ENCODE results near the gene SPRY1. TPM values are rescaled to one million over a fixed set of nuclear protein-coding genes. Genes with fewer than 3 reads are reported as not detected.

SPRY1 gene
- total and polyA plus RNA-seq, 9 of the 15 experiments (the other 6 are each of a cell fraction or from before 2014, with no cell fraction given): 0.18 to 1.9 (median 0.45) TPM; not detected in 1

- FAIRE-seq (no peak), DNase-seq (ENCODE audit: extremely low read depth in 1 of 4, low spot score in 3 of 4) (no peak), ATAC-seq (no peak)
- H3K9me1 ChIP-seq (ENCODE audit: control insufficient read depth, insufficient read depth, low read length): no peaks in the 10 kb centered on the region
- H3K9me3 ChIP-seq (replicated peaks; ENCODE audit: control insufficient read depth, insufficient read depth, low read depth, low read length): peaks cover 3% of the 10 kb centered on the region
- no peak overlapping the region for H3K4me2 ChIP-seq (ENCODE audit: insufficient read depth, low read length)
- no TSS peak for BruUV-seq (replicated peaks)
- in situ Hi-C loops (cut with MboI) (no loop called here), intact Hi-C loops (cut with micrococcal nuclease) (no loop called here)
- TF ChIP-seq ZNF174 (CRISPR knock-in tag; IDR thresholded peaks at IDR 0.05) (no peak), SP2 (IDR thresholded peaks at IDR 0.05; ENCODE audit: extremely low read depth, low read depth, low read length, poor library complexity, severe bottlenecking) (no peak), ARID3B (CRISPR knock-in tag; IDR thresholded peaks at IDR 0.05; ENCODE audit: borderline replicate concordance) (no peak), NFATC3 (IDR thresholded peaks at IDR 0.05) (no peak), NFXL1 (CRISPR knock-in tag; IDR thresholded peaks at IDR 0.05) (no peak), HSF4 (CRISPR knock-in tag; IDR thresholded peaks at IDR 0.05; ENCODE audit: borderline replicate concordance) (no peak), ELK3 (CRISPR knock-in tag; IDR thresholded peaks at IDR 0.05) (no peak), TARDBP (IDR thresholded peaks at IDR 0.05) (no peak), NCOR1 (IDR thresholded peaks at IDR 0.05) (no peak), MYC (IDR thresholded peaks at IDR 0.05; ENCODE audit: low read depth, low read length) (no peak), MYC (CRISPR knock-in tag; IDR thresholded peaks at IDR 0.05; ENCODE audit: borderline replicate concordance, low read depth) (no peak), CHD2 (IDR thresholded peaks at IDR 0.05; ENCODE audit: low read depth, low read length) (no peak), HOXB6 (CRISPR knock-in tag; IDR thresholded peaks at IDR 0.05; ENCODE audit: borderline replicate concordance) (no peak)
- H3K9ac ChIP-seq (ENCODE audit: insufficient read depth in 1 of 2, low read depth in 2 of 2, low read length in 2 of 2): no peak overlapping the region; a peak in 1 of 4 replicates
- no peak overlapping the region for H3K4me3 ChIP-seq
- peak overlapping the region; percentile 37; the same call in 1 of the 2 replicates for H2AFZ ChIP-seq (ENCODE audit: low read depth, low read length)
- WGBS (ENCODE audit: insufficient coverage, low coverage, missing lambda C conversion rate): 19% methylated on average over 9 of the region's 9 CpGs
- CTCF ChIA-PET (ENCODE audit: low intra/inter-chr PET ratio): no interaction called here
- H3K27ac ChIP-seq (ENCODE audit: extremely low read depth, low read depth, low read length): no peak overlapping the region
- H3K79me2 ChIP-seq (ENCODE audit: control insufficient read depth, insufficient read depth, low read length): no peaks in the 10 kb centered on the region
- H3K36me3 ChIP-seq (ENCODE audit: control insufficient read depth, insufficient read depth, low read length): no peaks in the 10 kb centered on the region
- H3K4me1 ChIP-seq (replicated peaks in 1 of 2; ENCODE audit: control insufficient read depth in 2 of 2, insufficient read depth in 2 of 2, low read length in 2 of 2): peaks cover 0 to 4% of the 10 kb centered on the region in 2 experiments; a peak in 1 of 5 replicates
- POLR2A ChIA-PET: no interaction called here
- H4K20me1 ChIP-seq (replicated peaks; ENCODE audit: control insufficient read depth, insufficient read depth, low read length): no peaks in the 10 kb centered on the region
- H3K27me3 ChIP-seq (ENCODE audit: control insufficient read depth in 2 of 2, insufficient read depth in 2 of 2, low read length in 2 of 2): no peaks in the 10 kb centered on the region
These were observed 37.4 kb downstream of the SPRY1 start for GRCh38 chr4:123433976-123434375.

Data from K562 (cell line).